H9 (cell line): ENCODE results near the gene PLXNB3. TPM values are rescaled to one million over a fixed set of nuclear protein-coding genes. Genes with fewer than 3 reads are reported as not detected.

Experiments
- DNase-seq: peaks from one replicate; pipeline ENCODE4 v3.0.0-alpha.2; 2017
- H2AFZ ChIP-seq: one replicate; pipeline ENCODE4 v1.6.1; 2013; ENCODE audit warnings: mild to moderate bottlenecking, low read length, control low read depth, moderate library complexity
- H2AK5ac ChIP-seq: 2 replicates; pipeline ENCODE4 v1.6.1; 2013; ENCODE audit warnings: low read length, control low read depth, mixed read lengths; ENCODE audit not compliant: insufficient read length
- H2BK120ac ChIP-seq: one replicate; pipeline ENCODE4 v1.6.1; 2013; ENCODE audit warnings: low read depth, mild to moderate bottlenecking, low read length, control low read depth, inconsistent platforms; ENCODE audit not compliant: poor library complexity, severe bottlenecking
- H2BK12ac ChIP-seq: 2 replicates; pipeline ENCODE4 v1.6.1; 2013; ENCODE audit warnings: low read length, control low read depth, mixed read lengths, low read depth; ENCODE audit not compliant: insufficient read length
- H2BK15ac ChIP-seq: 2 replicates; pipeline ENCODE4 v1.6.1; 2013; ENCODE audit warnings: low read depth, low read length, control low read depth
- H2BK20ac ChIP-seq: one replicate; pipeline ENCODE4 v1.6.1; 2013; ENCODE audit warnings: low read depth, mild to moderate bottlenecking, low read length, control low read depth, inconsistent platforms; ENCODE audit not compliant: poor library complexity, severe bottlenecking
- H2BK5ac ChIP-seq: 2 replicates; pipeline ENCODE4 v1.6.1; 2013; ENCODE audit warnings: low read length, control low read depth, mixed read lengths; ENCODE audit not compliant: insufficient read length
- H3K14ac ChIP-seq: 2 replicates; pipeline ENCODE4 v1.6.1; 2013; ENCODE audit warnings: low read length, control low read depth; ENCODE audit not compliant: insufficient read depth
- H3K18ac ChIP-seq: 2 replicates; pipeline ENCODE4 v1.6.1; 2013; ENCODE audit warnings: low read depth, mild to moderate bottlenecking, mixed read lengths, low read length, control low read depth; ENCODE audit not compliant: insufficient read length
- H3K23ac ChIP-seq: 2 replicates; pipeline ENCODE4 v1.6.1; 2013; ENCODE audit warnings: low read length, control low read depth, mixed read lengths, low read depth; ENCODE audit not compliant: insufficient read length
- H3K23me2 ChIP-seq: 2 replicates; pipeline ENCODE4 v1.6.1; 2013; ENCODE audit warnings: low read depth, mild to moderate bottlenecking, mixed read lengths, low read length, control low read depth; ENCODE audit not compliant: insufficient read length, poor library complexity, severe bottlenecking
- H3K27ac ChIP-seq: 2 replicates; pipeline ENCODE4 v1.5.1; 2013; ENCODE audit warnings: low read length, control low read depth, mixed read lengths, low read depth; ENCODE audit not compliant: insufficient read length
- H3K27me3 ChIP-seq: 2 replicates; pipeline ENCODE4 v1.6.1; 2013; ENCODE audit warnings: low read length, control low read depth, inconsistent platforms; ENCODE audit not compliant: insufficient read depth
- H3K4ac ChIP-seq: 2 replicates; pipeline ENCODE4 v1.6.1; 2013; ENCODE audit warnings: low read depth, mild to moderate bottlenecking, control low read depth, inconsistent platforms, low read length, moderate library complexity
- H3K4me1 ChIP-seq: 2 replicates; pipeline ENCODE4 v1.6.1; 2013; ENCODE audit warnings: low read length, control low read depth, inconsistent platforms; ENCODE audit not compliant: insufficient read depth
- H3K4me2 ChIP-seq: 2 replicates; pipeline ENCODE4 v1.6.1; 2013; ENCODE audit warnings: low read length, control low read depth, mixed read lengths; ENCODE audit not compliant: insufficient read length, insufficient read depth
- H3K56ac ChIP-seq: 2 replicates; pipeline ENCODE4 v1.6.1; 2013; ENCODE audit warnings: low read depth, mild to moderate bottlenecking, mixed read lengths, low read length, control low read depth; ENCODE audit not compliant: insufficient read length
- H3K79me1 ChIP-seq: 2 replicates; pipeline ENCODE4 v1.6.1; 2013; ENCODE audit warnings: low read depth, mild to moderate bottlenecking, moderate library complexity, low read length, control low read depth, inconsistent platforms; ENCODE audit not compliant: insufficient read depth, poor library complexity, severe bottlenecking
- H3K79me2 ChIP-seq: 2 replicates; pipeline ENCODE4 v1.6.1; 2013; ENCODE audit warnings: low read length, control low read depth, inconsistent platforms; ENCODE audit not compliant: insufficient read depth
- H3K9ac ChIP-seq: 2 replicates; pipeline ENCODE4 v1.6.1; 2013; ENCODE audit warnings: low read length, control low read depth, mixed read lengths; ENCODE audit not compliant: insufficient read length; ENCODE audit errors: extremely low read depth
- H3K9me3 ChIP-seq: one replicate; pipeline ENCODE4 v1.6.1; 2013; ENCODE audit warnings: low read depth, low read length, inconsistent platforms; ENCODE audit not compliant: control insufficient read depth
- H3T11ph ChIP-seq: one replicate; pipeline ENCODE4 v1.6.1; 2013; ENCODE audit warnings: mild to moderate bottlenecking, low read length, control low read depth, inconsistent platforms
- H4K20me1 ChIP-seq: one replicate; pipeline ENCODE4 v1.6.1; 2013; ENCODE audit not compliant: control insufficient read depth, insufficient read length, insufficient read depth
- H4K5ac ChIP-seq: 2 replicates; pipeline ENCODE4 v1.6.1; 2013; ENCODE audit warnings: low read depth, mild to moderate bottlenecking, mixed read lengths, low read length, control low read depth; ENCODE audit not compliant: insufficient read length
- H4K8ac ChIP-seq: replicated peaks from 2 replicates; pipeline ENCODE4 v1.6.1; 2013; ENCODE audit warnings: low read length, control low read depth, mixed read lengths, low read depth; ENCODE audit not compliant: insufficient read length
- H4K91ac ChIP-seq: 2 replicates; pipeline ENCODE4 v1.6.1; 2013; ENCODE audit warnings: low read depth, mild to moderate bottlenecking, moderate library complexity, mixed read lengths, low read length, control low read depth; ENCODE audit not compliant: insufficient read length
- H3K27ac Mint-ChIP-seq, 3 experiments: 2 replicates in 2 of 3; 3 replicates in 1 of 3; pipeline ENCODE4 v1.8.0; 2020 to 2021; ENCODE audit warnings: mixed read lengths in 3 of 3, mild to moderate bottlenecking in 1 of 3, moderate library complexity in 1 of 3
- H3K27me3 Mint-ChIP-seq: 2 replicates; pipeline ENCODE4 v1.8.0; 2021; ENCODE audit warnings: low read depth, mild to moderate bottlenecking, moderate library complexity, mixed read lengths
- H3K36me3 Mint-ChIP-seq, 3 experiments: 2 replicates in 2 of 3; 3 replicates in 1 of 3; pipeline ENCODE4 v1.8.0; 2020 to 2021; ENCODE audit warnings: low read depth in 3 of 3, mixed read lengths in 3 of 3; ENCODE audit not compliant: insufficient read depth in 1 of 3
- H3K4me1 Mint-ChIP-seq, 2 experiments: 2 replicates each; pipeline ENCODE4 v1.8.0; 2020; ENCODE audit warnings: mixed read lengths in 2 of 2
- H3K4me3 Mint-ChIP-seq, 2 experiments: 2 replicates in 1 of 2; 3 replicates in 1 of 2; pipeline ENCODE4 v1.8.0; 2020 to 2021; ENCODE audit warnings: mild to moderate bottlenecking in 2 of 2, mixed read lengths in 2 of 2, moderate library complexity in 1 of 2
- H3K9me3 Mint-ChIP-seq, 2 experiments: 2 replicates in 1 of 2; 3 replicates in 1 of 2; pipeline ENCODE4 v1.8.0; 2020; ENCODE audit warnings: mild to moderate bottlenecking in 2 of 2, mixed read lengths in 2 of 2, moderate library complexity in 1 of 2
- WGBS: extraction: QIAGEN DNeasy Blood & Tissue Kit; methylation state at CpG from one replicate; pipeline ENCODE4 v1.1.7; 2013; ENCODE audit warnings: missing lambda C conversion rate, low lambda C conversion rate, mixed read lengths; ENCODE audit not compliant: insufficient read length; ENCODE audit errors: extremely low coverage; 5-methylcytosine and 5-hydroxymethylcytosine counted together
- total RNA-seq: library from RNA; stranded (reverse); gene quantifications from 2 replicates; pipeline ENCODE4 v1.2.1, GENCODE V29; 2021
- TF ChIP-seq, protein P1 (sequence below): fragments of 200-600 bp; sonication (generic); conservative IDR thresholded peaks from 3 replicates; pipeline ENCODE4 v1.8.0; 2021; ENCODE audit warnings: antibody characterized with exemption, mild to moderate bottlenecking

PLXNB3 gene
- total RNA-seq, 1 experiment from 2014 or later = 1.9 TPM

DNA sequence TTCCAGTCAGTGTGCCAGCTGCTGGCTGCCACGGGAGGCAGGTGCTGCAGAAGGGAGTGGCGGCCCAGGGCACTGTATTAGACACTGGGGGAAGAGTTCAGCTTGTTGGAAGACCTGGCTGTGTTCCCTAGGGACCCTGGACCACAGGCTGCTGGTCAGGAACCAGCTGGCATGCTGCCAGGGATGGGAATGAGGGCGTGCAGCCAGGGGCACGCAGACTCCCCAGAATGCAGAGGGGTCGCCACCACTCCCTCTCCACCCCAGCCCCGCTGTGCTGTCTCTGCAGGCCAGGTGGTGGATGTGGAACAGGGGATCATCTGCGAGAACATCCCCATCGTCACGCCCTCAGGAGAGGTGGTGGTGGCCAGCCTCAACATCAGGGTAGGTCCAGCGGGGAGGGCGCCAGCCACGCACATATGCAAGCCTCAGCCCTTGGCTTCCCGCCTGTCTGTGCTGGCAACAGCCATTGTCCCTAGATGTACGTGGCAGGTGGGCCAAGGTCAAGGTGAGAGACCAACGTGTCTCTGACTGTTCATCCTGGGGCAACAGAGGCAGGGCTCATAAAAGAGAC lies 27.1 kb upstream of the PLXNB3 start:
- H3K9me3 Mint-ChIP-seq = peaks cover 74 to 83% of the 10 kb centered on the region in 2 experiments

More for the DNA sequence above, 27.1 kb upstream of the PLXNB3 start:
- H3K27ac Mint-ChIP-seq = no peak overlapping the region
- Histone ChIP-seq H3K79me1 (no peaks in the 10 kb centered on the region), H3K23ac (no peak overlapping the region), H3K14ac (no peak overlapping the region), H2BK20ac (no peak overlapping the region), H2BK12ac (no peak overlapping the region), H3K27me3 (no peaks in the 10 kb centered on the region), H3K9ac (no peak overlapping the region), H4K8ac (no peak overlapping the region), H2BK5ac (no peak overlapping the region), H3K56ac (no peak overlapping the region), H2BK120ac (no peak overlapping the region), H4K5ac (no peak overlapping the region), H2BK15ac (no peak overlapping the region), H3K23me2 (no peaks in the 10 kb centered on the region), H3T11ph (no peak overlapping the region), H3K79me2 (no peaks in the 10 kb centered on the region), H4K91ac (no peak overlapping the region), H3K18ac (no peak overlapping the region), H2AFZ (no peak overlapping the region), H4K20me1 (no peaks in the 10 kb centered on the region), H3K4me1 (no peaks in the 10 kb centered on the region), H3K4me2 (no peak overlapping the region), H3K4ac (no peak overlapping the region), H2AK5ac (no peak overlapping the region), H3K9me3 (peaks cover 24% of the 10 kb centered on the region), H3K27ac (no peak overlapping the region)
- H3K27me3 Mint-ChIP-seq = no peaks in the 10 kb centered on the region
- H3K4me3 Mint-ChIP-seq = no peak overlapping the region
- peaks cover 7 to 8% of the 10 kb centered on the region in 2 experiments for H3K4me1 Mint-ChIP-seq
- no peak for DNase-seq
- WGBS = no CpG with 5 or more reads among the region's 15 CpGs
- TF ChIP-seq, protein P1, sequence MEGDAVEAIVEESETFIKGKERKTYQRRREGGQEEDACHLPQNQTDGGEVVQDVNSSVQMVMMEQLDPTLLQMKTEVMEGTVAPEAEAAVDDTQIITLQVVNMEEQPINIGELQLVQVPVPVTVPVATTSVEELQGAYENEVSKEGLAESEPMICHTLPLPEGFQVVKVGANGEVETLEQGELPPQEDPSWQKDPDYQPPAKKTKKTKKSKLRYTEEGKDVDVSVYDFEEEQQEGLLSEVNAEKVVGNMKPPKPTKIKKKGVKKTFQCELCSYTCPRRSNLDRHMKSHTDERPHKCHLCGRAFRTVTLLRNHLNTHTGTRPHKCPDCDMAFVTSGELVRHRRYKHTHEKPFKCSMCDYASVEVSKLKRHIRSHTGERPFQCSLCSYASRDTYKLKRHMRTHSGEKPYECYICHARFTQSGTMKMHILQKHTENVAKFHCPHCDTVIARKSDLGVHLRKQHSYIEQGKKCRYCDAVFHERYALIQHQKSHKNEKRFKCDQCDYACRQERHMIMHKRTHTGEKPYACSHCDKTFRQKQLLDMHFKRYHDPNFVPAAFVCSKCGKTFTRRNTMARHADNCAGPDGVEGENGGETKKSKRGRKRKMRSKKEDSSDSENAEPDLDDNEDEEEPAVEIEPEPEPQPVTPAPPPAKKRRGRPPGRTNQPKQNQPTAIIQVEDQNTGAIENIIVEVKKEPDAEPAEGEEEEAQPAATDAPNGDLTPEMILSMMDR = no peak
- peaks cover 7 to 32% (median 18%) of the 10 kb centered on the region in 3 experiments for H3K36me3 Mint-ChIP-seq
